HUES48 (cell line): ENCODE data around the gene CNTN2.

ENCODE experiments used
- H3K27ac ChIP-seq: one replicate; pipeline ENCODE4 v1.7.0; 2013; ENCODE audit warnings: low read depth, low read length, inconsistent platforms
- H3K27me3 ChIP-seq: 2 replicates; pipeline ENCODE4 v1.6.1; 2013; ENCODE audit warnings: mild to moderate bottlenecking, low read length; ENCODE audit not compliant: control insufficient read depth, insufficient read depth
- H3K36me3 ChIP-seq: 2 replicates; pipeline ENCODE4 v1.6.1; 2013; ENCODE audit warnings: low read length; ENCODE audit not compliant: control insufficient read depth, insufficient read depth
- H3K4me1 ChIP-seq: 2 replicates; pipeline ENCODE4 v1.6.1; 2013; ENCODE audit warnings: mild to moderate bottlenecking, low read length; ENCODE audit not compliant: control insufficient read depth, insufficient read depth
- H3K4me3 ChIP-seq: 2 replicates; pipeline ENCODE4 v1.5.1; 2013; ENCODE audit warnings: mild to moderate bottlenecking, low read depth, low read length
- H3K9ac ChIP-seq: 2 replicates; pipeline ENCODE4 v1.6.1; 2013; ENCODE audit warnings: mild to moderate bottlenecking, low read depth, low read length, moderate library complexity
- H3K9me3 ChIP-seq: 2 replicates; pipeline ENCODE4 v1.6.1; 2013; ENCODE audit warnings: low read length; ENCODE audit not compliant: control insufficient read depth, insufficient read depth

CNTN2 gene

GRCh38 chr1:205064741-205065316 lies 21.8 kb downstream of the CNTN2 start:
- no peaks in the 10 kb centered on the region for H3K27me3 ChIP-seq
- no peaks in the 10 kb centered on the region for H3K36me3 ChIP-seq
- H3K4me1 ChIP-seq = peaks cover 3% of the 10 kb centered on the region; the same call in 1 of the 2 replicates
- H3K9me3 ChIP-seq = no peaks in the 10 kb centered on the region
- H3K9ac ChIP-seq = no peak overlapping the region
- no peak overlapping the region for H3K27ac ChIP-seq
- no peak overlapping the region for H3K4me3 ChIP-seq

GRCh38 chr1:205065666-205066065 lies 22.7 kb downstream of the CNTN2 start:
- Histone ChIP-seq H3K27me3 (no peaks in the 10 kb centered on the region), H3K9ac (no peak overlapping the region), H3K27ac (no peak overlapping the region), H3K4me1 (peaks cover 3% of the 10 kb centered on the region; the same call in 1 of the 2 replicates), H3K36me3 (no peaks in the 10 kb centered on the region), H3K9me3 (no peaks in the 10 kb centered on the region), H3K4me3 (no peak overlapping the region)

DNA sequence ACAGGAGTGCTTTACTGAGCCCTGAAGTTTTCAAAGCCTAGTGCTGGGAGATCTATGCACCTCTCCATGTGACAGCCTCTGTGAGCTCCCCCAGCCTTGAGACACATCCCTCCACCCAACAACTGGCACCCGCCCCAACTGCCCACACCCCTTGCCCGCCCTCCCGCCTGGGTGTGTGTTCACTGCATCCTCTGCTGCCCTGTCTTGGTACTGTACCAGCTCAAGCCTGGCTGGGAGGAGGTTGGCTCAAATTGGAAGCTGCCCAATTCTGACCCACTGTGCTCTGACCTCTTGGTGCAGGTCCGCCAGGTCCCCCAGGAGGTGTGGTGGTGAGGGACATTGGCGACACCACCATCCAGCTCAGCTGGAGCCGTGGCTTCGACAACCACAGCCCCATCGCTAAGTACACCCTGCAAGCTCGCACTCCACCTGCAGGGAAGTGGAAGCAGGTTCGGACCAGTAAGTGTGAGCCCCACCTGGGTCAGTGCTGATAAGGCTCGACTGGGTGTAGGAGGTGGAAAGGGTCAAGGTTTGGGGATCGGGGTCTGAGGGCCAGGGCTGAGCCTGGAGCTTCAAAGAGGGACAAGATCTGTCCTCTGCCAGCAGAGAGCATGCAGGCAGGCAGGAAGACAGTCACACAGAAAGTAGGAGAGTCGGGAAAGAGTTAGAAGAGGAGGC lies 23.3 kb downstream of the CNTN2 start:
- H3K36me3 ChIP-seq = no peaks in the 10 kb centered on the region
- no peaks in the 10 kb centered on the region for H3K27me3 ChIP-seq
- peaks cover 3% of the 10 kb centered on the region; the same call in 1 of the 2 replicates for H3K4me1 ChIP-seq
- no peak overlapping the region for H3K4me3 ChIP-seq
- H3K27ac ChIP-seq = no peak overlapping the region
- H3K9me3 ChIP-seq = no peaks in the 10 kb centered on the region
- H3K9ac ChIP-seq = no peak overlapping the region

DNA sequence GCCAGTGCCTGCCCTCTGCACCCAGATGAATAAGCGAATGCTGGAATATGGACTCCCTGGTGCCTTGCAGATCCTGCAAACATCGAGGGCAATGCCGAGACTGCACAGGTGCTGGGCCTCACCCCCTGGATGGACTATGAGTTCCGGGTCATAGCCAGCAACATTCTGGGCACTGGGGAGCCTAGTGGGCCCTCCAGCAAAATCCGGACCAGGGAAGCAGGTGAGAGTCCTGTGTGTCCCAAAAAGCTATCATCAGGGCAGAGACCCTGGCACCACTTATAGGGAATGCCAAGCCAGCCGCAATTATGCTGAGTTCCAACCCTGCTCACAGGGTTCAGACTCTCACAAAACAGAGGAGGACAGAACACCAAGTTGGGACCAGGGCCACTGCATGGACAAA lies 24.0 kb downstream of the CNTN2 start:
- Histone ChIP-seq H3K36me3 (no peaks in the 10 kb centered on the region), H3K9me3 (no peaks in the 10 kb centered on the region), H3K9ac (no peak overlapping the region), H3K27me3 (no peaks in the 10 kb centered on the region), H3K4me3 (no peak overlapping the region), H3K27ac (no peak overlapping the region), H3K4me1 (no peaks in the 10 kb centered on the region)

GRCh38 chr1:205068001-205068400 lies 25.0 kb downstream of the CNTN2 start:
- Histone ChIP-seq H3K9me3 (no peaks in the 10 kb centered on the region), H3K27me3 (no peaks in the 10 kb centered on the region)

DNA sequence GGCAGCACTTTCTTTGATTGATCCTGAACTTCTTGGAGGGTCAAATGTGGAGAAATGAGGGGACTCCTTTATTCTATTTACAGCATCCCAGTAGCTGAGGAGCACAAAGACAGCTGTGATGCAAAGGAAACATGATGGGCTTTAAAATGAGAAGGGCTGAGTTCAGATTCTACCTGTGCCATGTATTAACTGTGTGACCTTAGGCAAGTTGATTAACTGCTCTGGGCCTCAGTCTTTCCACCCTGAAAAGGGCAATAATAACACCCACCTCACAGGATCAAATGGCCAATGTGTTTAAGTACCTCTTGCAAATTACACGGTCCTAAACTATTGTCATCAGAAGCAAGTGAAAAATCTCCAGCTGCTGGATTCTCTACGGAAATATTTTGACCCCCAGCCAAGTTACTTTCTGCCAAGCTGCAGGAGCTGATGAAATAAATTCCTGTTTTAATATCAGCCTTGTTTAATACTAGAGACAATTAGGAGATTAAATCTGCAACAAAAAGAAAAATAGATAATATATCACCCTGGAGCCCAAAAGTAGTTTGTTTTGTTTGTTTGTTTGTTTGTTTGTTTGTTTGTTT lies 25.5 kb downstream of the CNTN2 start:
- Histone ChIP-seq H3K27me3 (no peaks in the 10 kb centered on the region), H3K4me1 (no peaks in the 10 kb centered on the region), H3K9me3 (no peaks in the 10 kb centered on the region), H3K36me3 (no peaks in the 10 kb centered on the region), H3K9ac (no peak overlapping the region), H3K27ac (no peak overlapping the region), H3K4me3 (no peak overlapping the region)

More at GRCh38 chr1:205068001-205068400, 25.0 kb downstream of the CNTN2 start:
- no peak overlapping the region for H3K4me3 ChIP-seq
- no peaks in the 10 kb centered on the region for H3K36me3 ChIP-seq
- no peak overlapping the region for H3K27ac ChIP-seq
- H3K4me1 ChIP-seq = no peaks in the 10 kb centered on the region
- no peak overlapping the region for H3K9ac ChIP-seq

GRCh38 chr1:205069371-205070125 lies 26.5 kb downstream of the CNTN2 start:
- H3K36me3 ChIP-seq = no peaks in the 10 kb centered on the region
- no peaks in the 10 kb centered on the region for H3K4me1 ChIP-seq
- H3K4me3 ChIP-seq = no peak overlapping the region

GRCh38 chr1:205071028-205071409 lies 28.0 kb downstream of the CNTN2 start:
- H3K27me3 ChIP-seq = no peaks in the 10 kb centered on the region
- no peak overlapping the region for H3K27ac ChIP-seq
- H3K36me3 ChIP-seq = no peaks in the 10 kb centered on the region
- H3K9me3 ChIP-seq = no peaks in the 10 kb centered on the region
- no peak overlapping the region for H3K4me3 ChIP-seq
- H3K4me1 ChIP-seq = no peaks in the 10 kb centered on the region
- H3K9ac ChIP-seq = no peak overlapping the region

More at GRCh38 chr1:205069371-205070125, 26.5 kb downstream of the CNTN2 start:
- Histone ChIP-seq H3K27me3 (no peaks in the 10 kb centered on the region), H3K9me3 (no peaks in the 10 kb centered on the region), H3K9ac (no peak overlapping the region), H3K27ac (no peak overlapping the region)

- Histone ChIP-seq H3K27me3 (no peaks in the 10 kb centered on the region), H3K9ac (no peak overlapping the region), H3K9me3 (no peaks in the 10 kb centered on the region), H3K27ac (no peak overlapping the region), H3K4me3 (no peak overlapping the region), H3K36me3 (no peaks in the 10 kb centered on the region), H3K4me1 (no peaks in the 10 kb centered on the region)
These were observed 28.8 kb downstream of the CNTN2 start for GRCh38 chr1:205071801-205072200.

- Histone ChIP-seq H3K4me1 (no peaks in the 10 kb centered on the region), H3K9ac (no peak overlapping the region), H3K36me3 (no peaks in the 10 kb centered on the region), H3K27me3 (no peaks in the 10 kb centered on the region), H3K27ac (no peak overlapping the region), H3K9me3 (no peaks in the 10 kb centered on the region), H3K4me3 (no peak overlapping the region)
These were observed 29.3 kb downstream of the CNTN2 start for GRCh38 chr1:205072286-205072685.

- H3K9ac ChIP-seq = no peak overlapping the region
- no peak overlapping the region for H3K27ac ChIP-seq
- no peak overlapping the region for H3K4me3 ChIP-seq
- no peaks in the 10 kb centered on the region for H3K4me1 ChIP-seq
- no peaks in the 10 kb centered on the region for H3K27me3 ChIP-seq
- no peaks in the 10 kb centered on the region for H3K9me3 ChIP-seq
- H3K36me3 ChIP-seq = no peaks in the 10 kb centered on the region
These were observed 29.9 kb downstream of the CNTN2 start for GRCh38 chr1:205072881-205073280.
